Suprapubic skin (tissue), 4 donors: Measurements from ENCODE around the gene FOSL1.

ENCODE experiments used
- CTCF ChIP-seq, 2 donors: fragments of 200-600 bp in 1 of 2; fragments of 450-650 bp in 1 of 2; sonication (generic) in 1 of 2; IDR thresholded peaks; one replicate each; pipeline ENCODE4 v1.5.1; 2016 to 2019; ENCODE audit warnings: antibody characterized with exemption in 2 of 2, mild to moderate bottlenecking in 1 of 2, moderate library complexity in 1 of 2
- POLR2A ChIP-seq, 2 donors: fragments of 450-650 bp; IDR thresholded peaks; one replicate each; pipeline ENCODE4 v1.6.1; 2017; ENCODE audit warnings: antibody characterized with exemption in 2 of 2, mild to moderate bottlenecking in 2 of 2, moderate library complexity in 2 of 2
- POLR2AphosphoS5 ChIP-seq, 3 donors: sonication (generic); formaldehyde crosslinking; IDR thresholded peaks; one replicate each; pipeline ENCODE4 v1.6.1; 2017; ENCODE audit warnings: antibody characterized with exemption in 3 of 3

DNA sequence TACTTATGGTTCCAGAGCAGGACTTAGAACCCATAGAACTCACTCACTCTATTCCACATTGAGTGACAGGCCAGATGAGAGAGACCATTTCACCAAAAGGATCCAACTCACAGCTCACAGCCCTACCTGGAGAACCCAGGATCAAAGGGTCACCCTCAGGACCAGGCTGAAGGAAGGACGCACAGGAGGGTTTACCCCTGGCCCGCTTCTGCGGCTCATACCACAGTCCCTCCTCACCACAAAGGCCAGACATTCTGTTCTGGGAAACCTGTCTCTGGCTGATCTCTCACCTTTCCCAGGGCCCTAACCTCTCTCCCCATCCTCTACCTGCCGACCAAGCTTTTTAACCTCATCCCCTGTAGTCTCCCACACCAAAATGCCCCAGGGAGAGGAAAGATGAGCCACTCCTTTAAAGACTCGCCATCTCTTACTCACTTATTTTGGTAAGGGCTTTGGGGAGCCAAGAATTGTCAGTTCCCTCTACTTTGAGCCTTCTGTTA, 4.7 kb downstream of the FOSL1 start:
- no peak for TF ChIP-seq POLR2A (IDR thresholded peaks at IDR 0.05)
- TF ChIP-seq CTCF (IDR thresholded peaks at IDR 0.05): no peak
- no peak for TF ChIP-seq POLR2AphosphoS5 (IDR thresholded peaks at IDR 0.05)
